Upper lobe of left lung (tissue), 4 donors: ENCODE results near the gene CACNA1D.

Experiments used
- EP300 ChIP-seq, 4 donors: sonication (generic); formaldehyde crosslinking; IDR thresholded peaks; one replicate each; pipeline ENCODE4 v1.5.1; 2017; ENCODE audit warnings: antibody characterized with exemption in 4 of 4, control low read depth in 2 of 4
- POLR2A ChIP-seq, 4 donors: fragments of 450-650 bp; IDR thresholded peaks; one replicate each; pipeline ENCODE4 v1.5.1; 2016 to 2017; ENCODE audit warnings: antibody characterized with exemption in 4 of 4, mild to moderate bottlenecking in 2 of 4
- POLR2AphosphoS5 ChIP-seq, 2 donors: sonication (generic); formaldehyde crosslinking; IDR thresholded peaks; one replicate each; pipeline ENCODE4 v1.5.1; 2017; ENCODE audit warnings: antibody characterized with exemption in 2 of 2

- no peak for TF ChIP-seq POLR2A (IDR thresholded peaks at IDR 0.05)
- TF ChIP-seq EP300 (IDR thresholded peaks at IDR 0.05) = no peak
- no peak for TF ChIP-seq POLR2AphosphoS5 (IDR thresholded peaks at IDR 0.05)
Observed at GRCh38 chr3:53830944-53831343, 336.5 kb downstream of the CACNA1D start.
